Measurements from ENCODE around the gene DNTTIP2. TPM values are rescaled to one million over a fixed set of nuclear protein-coding genes. Genes with fewer than 3 reads are reported as not detected.

The DNTTIP2 gene
- total RNA-seq, 1 experiment from 2014 or later, result 101 TPM

DNA sequence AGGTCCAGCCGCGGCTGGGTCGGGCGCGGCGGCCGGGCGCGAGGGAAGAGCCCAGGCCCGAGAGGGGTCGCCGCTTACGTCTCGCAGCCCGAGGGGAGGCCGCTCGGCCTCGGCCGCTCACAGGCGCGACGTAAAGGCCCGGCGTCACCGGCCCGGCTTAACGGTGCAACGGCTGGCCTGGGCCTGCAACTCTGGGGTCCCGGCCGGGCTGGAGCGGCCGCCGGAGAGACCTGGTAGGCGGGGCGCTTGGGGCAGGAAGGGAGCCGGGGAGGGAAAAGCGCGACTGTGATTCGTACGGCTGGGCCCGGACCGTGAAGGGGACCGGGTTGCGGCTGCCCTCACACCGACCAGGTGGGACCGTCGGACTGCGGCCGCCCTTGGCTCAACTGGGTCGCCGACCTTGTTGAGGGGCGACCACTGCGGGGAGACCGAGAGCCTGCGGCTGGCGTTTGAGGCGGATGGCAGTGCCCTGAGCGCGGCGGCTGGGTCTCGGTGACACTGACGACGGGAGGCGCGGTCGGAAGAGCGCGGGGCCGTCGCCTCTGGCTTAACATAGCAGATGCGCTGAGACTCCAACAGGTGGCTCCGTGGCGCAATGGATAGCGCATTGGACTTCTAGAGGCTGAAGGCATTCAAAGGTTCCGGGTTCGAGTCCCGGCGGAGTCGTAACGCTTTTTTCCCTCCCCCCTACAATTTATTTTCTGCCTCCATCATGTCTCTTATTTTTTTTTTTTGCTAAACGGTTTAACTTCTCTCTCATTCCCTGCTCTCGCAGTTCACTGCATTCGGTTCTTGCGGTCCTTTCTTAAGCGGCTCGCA lies 31.8 kb downstream of the DNTTIP2 start:
- H3K9ac ChIP-seq (ENCODE audit: extremely low read depth, insufficient read length, low read length), result peak overlapping the region; percentile 65
- H2BK12ac ChIP-seq (ENCODE audit: insufficient read length, low read depth, low read length), result no peak overlapping the region
- no peaks in the 10 kb centered on the region for H3K79me1 ChIP-seq (ENCODE audit: insufficient read depth, low read depth, low read length, poor library complexity, severe bottlenecking)
- Mint-ChIP-seq H3K36me3 (ENCODE audit: insufficient read depth in 1 of 3, low read depth in 3 of 3) (peaks cover 7 to 19% (median 10%) of the 10 kb centered on the region in 3 experiments), H3K27ac (peak overlapping the region; percentile 50 to 94 (median 92); a peak in 3 of 7 replicates), H3K4me1 (peaks cover 10% of the 10 kb centered on the region in 2 experiments), H3K4me3 (peak overlapping the region; percentile 89 to 93), H3K27me3 (ENCODE audit: low read depth) (peaks cover 3% of the 10 kb centered on the region; the same call in 1 of the 2 replicates), H3K9me3 (peaks cover 18 to 23% of the 10 kb centered on the region in 2 experiments)
- no peak overlapping the region for H3T11ph ChIP-seq (ENCODE audit: low read length)
- no peaks in the 10 kb centered on the region for H4K20me1 ChIP-seq (ENCODE audit: control insufficient read depth, insufficient read depth, insufficient read length)
- H2BK5ac ChIP-seq (ENCODE audit: insufficient read length, low read length), result no peak overlapping the region
- no peak overlapping the region for H4K91ac ChIP-seq (ENCODE audit: insufficient read length, low read depth, low read length)
- H2BK20ac ChIP-seq (ENCODE audit: low read depth, low read length, poor library complexity, severe bottlenecking), result no peak overlapping the region
- no peak overlapping the region for H3K4ac ChIP-seq (ENCODE audit: low read depth, low read length)
- no peaks in the 10 kb centered on the region for H3K27me3 ChIP-seq (ENCODE audit: insufficient read depth, low read length)
- H3K14ac ChIP-seq (ENCODE audit: insufficient read depth, low read length), result peak overlapping the region; percentile 82
- no peak overlapping the region for H4K8ac ChIP-seq (replicated peaks; ENCODE audit: insufficient read length, low read depth, low read length)
- peak overlapping the region; percentile 77 for H3K4me2 ChIP-seq (ENCODE audit: insufficient read depth, insufficient read length, low read length)
- no peak overlapping the region for H3K23ac ChIP-seq (ENCODE audit: insufficient read length, low read depth, low read length)
- H3K79me2 ChIP-seq (ENCODE audit: insufficient read depth, low read length), result no peaks in the 10 kb centered on the region
- no peak overlapping the region for H2AK5ac ChIP-seq (ENCODE audit: insufficient read length, low read length)
- no peaks in the 10 kb centered on the region for H3K4me1 ChIP-seq (ENCODE audit: insufficient read depth, low read length)
- H3K9me3 ChIP-seq (ENCODE audit: control insufficient read depth, low read depth, low read length), result no peaks in the 10 kb centered on the region
- no peak overlapping the region for H4K5ac ChIP-seq (ENCODE audit: insufficient read length, low read depth, low read length)
- H3K56ac ChIP-seq (ENCODE audit: insufficient read length, low read depth, low read length), result no peak overlapping the region
- peak overlapping the region; percentile 80 for H3K18ac ChIP-seq (ENCODE audit: insufficient read length, low read depth, low read length)
- H2BK15ac ChIP-seq (ENCODE audit: low read depth, low read length), result no peak overlapping the region
- H3K23me2 ChIP-seq (ENCODE audit: insufficient read length, low read depth, low read length, poor library complexity, severe bottlenecking), result no peaks in the 10 kb centered on the region
- peak; percentile 91 for DNase-seq
- H2AFZ ChIP-seq (ENCODE audit: low read length), result no peak overlapping the region
- TF ChIP-seq, protein P1, sequence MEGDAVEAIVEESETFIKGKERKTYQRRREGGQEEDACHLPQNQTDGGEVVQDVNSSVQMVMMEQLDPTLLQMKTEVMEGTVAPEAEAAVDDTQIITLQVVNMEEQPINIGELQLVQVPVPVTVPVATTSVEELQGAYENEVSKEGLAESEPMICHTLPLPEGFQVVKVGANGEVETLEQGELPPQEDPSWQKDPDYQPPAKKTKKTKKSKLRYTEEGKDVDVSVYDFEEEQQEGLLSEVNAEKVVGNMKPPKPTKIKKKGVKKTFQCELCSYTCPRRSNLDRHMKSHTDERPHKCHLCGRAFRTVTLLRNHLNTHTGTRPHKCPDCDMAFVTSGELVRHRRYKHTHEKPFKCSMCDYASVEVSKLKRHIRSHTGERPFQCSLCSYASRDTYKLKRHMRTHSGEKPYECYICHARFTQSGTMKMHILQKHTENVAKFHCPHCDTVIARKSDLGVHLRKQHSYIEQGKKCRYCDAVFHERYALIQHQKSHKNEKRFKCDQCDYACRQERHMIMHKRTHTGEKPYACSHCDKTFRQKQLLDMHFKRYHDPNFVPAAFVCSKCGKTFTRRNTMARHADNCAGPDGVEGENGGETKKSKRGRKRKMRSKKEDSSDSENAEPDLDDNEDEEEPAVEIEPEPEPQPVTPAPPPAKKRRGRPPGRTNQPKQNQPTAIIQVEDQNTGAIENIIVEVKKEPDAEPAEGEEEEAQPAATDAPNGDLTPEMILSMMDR (conservative IDR thresholded peaks at IDR 0.05), result no peak; the same call in 2 of the 3 replicates
- no peak overlapping the region for H2BK120ac ChIP-seq (ENCODE audit: low read depth, low read length, poor library complexity, severe bottlenecking)
- WGBS (ENCODE audit: extremely low coverage, insufficient read length, low lambda C conversion rate), result no CpG with 5 or more reads among the region's 86 CpGs
- H3K27ac ChIP-seq (ENCODE audit: insufficient read length, low read depth, low read length), result no peak overlapping the region

All from H9 (cell line).